Kidney (tissue), 14 donors: ENCODE results near the gene C11orf21. TPM values are rescaled to one million over a fixed set of nuclear protein-coding genes. Genes with fewer than 3 reads are reported as not detected.

ENCODE experiments used
- DNase-seq, 5 donors: peaks; one replicate each; pipeline ENCODE4 v3.0.0-alpha.2; 2013 to 2020
- FAIRE-seq: peaks from 2 replicates; lab custom pipeline; 2012; peaks lifted over from hg19 to GRCh38; lab: Jason Lieb, UNC
- H3K27ac ChIP-seq, 2 donors: one replicate each; pipeline ENCODE4 v1.7.0; 2013; ENCODE audit warnings: low read depth in 2 of 2, low read length in 2 of 2, inconsistent platforms in 1 of 2
- H3K27me3 ChIP-seq: one replicate; pipeline ENCODE4 v1.7.1; 2013; ENCODE audit warnings: low read length, inconsistent platforms; ENCODE audit not compliant: control insufficient read depth, insufficient read depth
- H3K36me3 ChIP-seq, 3 donors: one replicate each; pipeline versions ENCODE4 v1.7.0 to v1.7.1; 2013; ENCODE audit warnings: low read length in 3 of 3, control low read depth in 1 of 3, inconsistent platforms in 1 of 3; ENCODE audit not compliant: insufficient read depth in 3 of 3, control insufficient read depth in 2 of 3
- H3K4me1 ChIP-seq, 3 donors: one replicate each; pipeline versions ENCODE4 v1.7.0 to v1.7.1; 2013; ENCODE audit warnings: low read length in 3 of 3, inconsistent platforms in 1 of 3, low read depth in 1 of 3; ENCODE audit not compliant: control insufficient read depth in 2 of 3, insufficient read depth in 2 of 3
- H3K4me3 ChIP-seq, 3 donors: one replicate each; pipeline versions ENCODE4 v1.7.0 to v1.8.1; 2013; ENCODE audit warnings: low read length in 3 of 3, control low read depth in 1 of 3, inconsistent platforms in 1 of 3
- H3K9ac ChIP-seq, 3 donors: one replicate each; pipeline versions ENCODE4 v1.7.0 to v1.7.1; 2013; ENCODE audit warnings: low read length in 3 of 3, control low read depth in 1 of 3, inconsistent platforms in 1 of 3
- H3K9me3 ChIP-seq, 3 donors: one replicate each; pipeline versions ENCODE4 v1.7.0 to v1.7.1; 2013; ENCODE audit warnings: low read length in 3 of 3, control low read depth in 1 of 3, inconsistent platforms in 1 of 3; ENCODE audit not compliant: control insufficient read depth in 2 of 3, insufficient read depth in 1 of 3
- CTCF ChIP-seq: IDR thresholded peaks from 3 replicates; pipeline ENCODE4 v1.5.1; 2012; ENCODE audit warnings: mild to moderate bottlenecking, moderate library complexity, borderline replicate concordance; ENCODE audit not compliant: insufficient read depth; ENCODE audit errors: extremely low read depth
- intact Hi-C: fragments of 100-400 bp; cut with DNase I; formaldehyde crosslinking; loops from one replicate; pipeline ENCODE4 v1.11.1; 2022
- polyA plus RNA-seq: library from polyadenylated mRNA; stranded (reverse); fragments of 350-450 nt; fragmentation: Illumina TruSeq; extraction: RNeasy Lipid Tissue Mini Kit (QIAGEN cat#74804); gene quantifications from one replicate; pipeline ENCODE4 v1.2.3, GENCODE V29; 2014; ENCODE audit warnings: low read depth, low replicate concordance; ENCODE audit not compliant: insufficient read depth
- total RNA-seq: library from RNA; stranded (reverse); fragmentation: NEBNext Ultra II Directional; extraction: Animal tissue kit (Norgen Biotek cat#: 25700); gene quantifications from one replicate; pipeline ENCODE4 v1.2.1, GENCODE V29; 2021
- donor health status: control.
- donor health status: control.
- donor health status: control.
- donor health status: control.
- donor health status: control.
- donor health status: DM: yes; HTN: yes; CAD: no.
- donor health status: Normal renal cell carcinoma (clear cell type).

The C11orf21 gene
- total and polyA plus RNA-seq, 2 donors from 2014 or later, result 0.17 to 4.9 TPM

- FAIRE-seq, result no peak
Observed at GRCh38 chr11:2248242-2248641, 53.5 kb downstream of the C11orf21 start.

GRCh38 chr11:2247496-2247895 is 54.2 kb downstream of the C11orf21 start:
- no peak for TF ChIP-seq CTCF

More at GRCh38 chr11:2248242-2248641, 53.5 kb downstream of the C11orf21 start:
- TF ChIP-seq CTCF, result no peak
- Histone ChIP-seq H3K27me3 (no peaks in the 10 kb centered on the region), H3K9ac (no peak overlapping the region), H3K4me3 (no peak overlapping the region), H3K27ac (no peak overlapping the region), H3K9me3 (no peaks in the 10 kb centered on the region), H3K36me3 (no peaks in the 10 kb centered on the region), H3K4me1 (no peaks in the 10 kb centered on the region)
- peak in 1 of 5 donors; percentile 26 for DNase-seq
- intact Hi-C loops, result no loop called here

More at GRCh38 chr11:2247496-2247895, 54.2 kb downstream of the C11orf21 start:
- H3K36me3 ChIP-seq, result no peaks in the 10 kb centered on the region
- DNase-seq, result no peak
- no peak overlapping the region for H3K9ac ChIP-seq
- H3K4me1 ChIP-seq, result no peaks in the 10 kb centered on the region
- H3K4me3 ChIP-seq, result no peak overlapping the region
- no peaks in the 10 kb centered on the region for H3K27me3 ChIP-seq
- FAIRE-seq, result no peak
- H3K9me3 ChIP-seq, result peaks cover 0 to 4% (median 0%) of the 10 kb centered on the region in 3 donors
- intact Hi-C loops, result no loop called here
- H3K27ac ChIP-seq, result no peak overlapping the region

Other genes with a start within 250 kb of the C11orf21 start
- gene IGF2, start 162.5 kb downstream of the C11orf21 start, total RNA-seq, result 30.5 TPM
- 10.2 TPM for gene IGF2, start 162.5 kb downstream of the C11orf21 start, polyA plus RNA-seq
- not detected for gene INS, start 140.7 kb downstream of the C11orf21 start, total RNA-seq
- not detected for gene INS, start 140.7 kb downstream of the C11orf21 start, polyA plus RNA-seq
- gene TH, start 130.1 kb downstream of the C11orf21 start, total RNA-seq, result not detected
- not detected for gene TH, start 130.1 kb downstream of the C11orf21 start, polyA plus RNA-seq
- gene ASCL2, start 31.3 kb downstream of the C11orf21 start, total RNA-seq, result 5.0 TPM
- gene ASCL2, start 31.3 kb downstream of the C11orf21 start, polyA plus RNA-seq, result 1.2 TPM
- 6.1 TPM for gene TSPAN32, start 95 bp upstream of the C11orf21 start, total RNA-seq
- 0.75 TPM for gene TSPAN32, start 95 bp upstream of the C11orf21 start, polyA plus RNA-seq
- 950 TPM for gene CD81, start 75.4 kb upstream of the C11orf21 start, total RNA-seq
- gene CD81, start 75.4 kb upstream of the C11orf21 start, polyA plus RNA-seq, result 827 TPM
- 42.3 TPM for gene TSSC4, start 98.8 kb upstream of the C11orf21 start, total RNA-seq
- gene TSSC4, start 98.8 kb upstream of the C11orf21 start, polyA plus RNA-seq, result 51.4 TPM
- gene TRPM5, start 142.6 kb upstream of the C11orf21 start, total RNA-seq, result 0.25 TPM
- gene TRPM5, start 142.6 kb upstream of the C11orf21 start, polyA plus RNA-seq, result 0.69 TPM
- 45.5 TPM for gene KCNQ1, start 143.1 kb upstream of the C11orf21 start, total RNA-seq
- 49.4 TPM for gene KCNQ1, start 143.1 kb upstream of the C11orf21 start, polyA plus RNA-seq